ENCODE measurements around the gene MYMK.

MYMK gene

GRCh38 chr9:133536080-133536479 is 11.3 kb upstream of the MYMK start:
- no peak for TF ChIP-seq ARNTL (CRISPR knock-in tag; IDR thresholded peaks at IDR 0.05; ENCODE audit: borderline replicate concordance, low read depth)
- TF ChIP-seq OSR1 (CRISPR knock-in tag; IDR thresholded peaks at IDR 0.05), result no peak
- no peak for TF ChIP-seq ZC3H10 (CRISPR knock-in tag; IDR thresholded peaks at IDR 0.05)
- no peak for TF ChIP-seq ZNF8 (CRISPR knock-in tag; IDR thresholded peaks at IDR 0.05)
- no peak for TF ChIP-seq ESRRG (CRISPR knock-in tag; IDR thresholded peaks at IDR 0.05)
- no peak for TF ChIP-seq ZFP3 (CRISPR knock-in tag; IDR thresholded peaks at IDR 0.05)
- no peak for TF ChIP-seq TCF4 (CRISPR knock-in tag; IDR thresholded peaks at IDR 0.05; ENCODE audit: borderline replicate concordance)
- no peak for TF ChIP-seq TSHZ2 (CRISPR knock-in tag; IDR thresholded peaks at IDR 0.05)
- no peak for TF ChIP-seq ZNF565 (CRISPR knock-in tag; conservative IDR thresholded peaks at IDR 0.05; ENCODE audit: low read depth)
- TF ChIP-seq CSDC2 (CRISPR knock-in tag; IDR thresholded peaks at IDR 0.05), result no peak
- TF ChIP-seq TOX (CRISPR knock-in tag; IDR thresholded peaks at IDR 0.05; ENCODE audit: borderline replicate concordance), result no peak
- TF ChIP-seq POU6F1 (CRISPR knock-in tag; IDR thresholded peaks at IDR 0.05; ENCODE audit: borderline replicate concordance, low read depth), result no peak
- no peak for ATAC-seq

- no peak for TF ChIP-seq ARNTL (CRISPR knock-in tag; IDR thresholded peaks at IDR 0.05; ENCODE audit: borderline replicate concordance, low read depth)
- TF ChIP-seq CSDC2 (CRISPR knock-in tag; IDR thresholded peaks at IDR 0.05), result no peak
- TF ChIP-seq TCF4 (CRISPR knock-in tag; IDR thresholded peaks at IDR 0.05; ENCODE audit: borderline replicate concordance), result no peak
- TF ChIP-seq GLIS3 (CRISPR knock-in tag; IDR thresholded peaks at IDR 0.05), result no peak
- no peak for TF ChIP-seq TSHZ2 (CRISPR knock-in tag; IDR thresholded peaks at IDR 0.05)
- TF ChIP-seq SNAI2 (CRISPR knock-in tag; IDR thresholded peaks at IDR 0.05), result no peak
- TF ChIP-seq ZNF70 (CRISPR knock-in tag; IDR thresholded peaks at IDR 0.05), result no peak
- no peak for TF ChIP-seq ZNF565 (CRISPR knock-in tag; conservative IDR thresholded peaks at IDR 0.05; ENCODE audit: low read depth)
- no peak for ATAC-seq
Measured at GRCh38 chr9:133535306-133535877, 10.6 kb upstream of the MYMK start.

GRCh38 chr9:133534346-133535291 is 9.9 kb upstream of the MYMK start, which contains the start of gene ADAMTSL2:
TSS of gene ADAMTSL2 (plus strand) at chr9:133534704. CDS start at chr9:133536713, 2,009 bp downstream.
- TF ChIP-seq CSDC2 (CRISPR knock-in tag; IDR thresholded peaks at IDR 0.05) (no peak), SNAI2 (CRISPR knock-in tag; IDR thresholded peaks at IDR 0.05) (no peak), ZFP30 (CRISPR knock-in tag; IDR thresholded peaks at IDR 0.05) (no peak)
- peak; percentile 75 for ATAC-seq

GRCh38 chr9:133533857-133534256 is 9.1 kb upstream of the MYMK start:
- ATAC-seq, result peak; percentile 41
- no peak for TF ChIP-seq PATZ1 (CRISPR knock-in tag; IDR thresholded peaks at IDR 0.05; ENCODE audit: borderline replicate concordance)
- TF ChIP-seq TCF4 (CRISPR knock-in tag; IDR thresholded peaks at IDR 0.05; ENCODE audit: borderline replicate concordance), result peak; percentile 90
- TF ChIP-seq BACH2 (CRISPR knock-in tag; IDR thresholded peaks at IDR 0.05; ENCODE audit: borderline replicate concordance), result peak; percentile 30; the same call in 1 of the 2 replicates
- no peak for TF ChIP-seq ARNTL (CRISPR knock-in tag; IDR thresholded peaks at IDR 0.05; ENCODE audit: borderline replicate concordance, low read depth)
- no peak for TF ChIP-seq ZNF8 (CRISPR knock-in tag; IDR thresholded peaks at IDR 0.05)
- TF ChIP-seq OSR1 (CRISPR knock-in tag; IDR thresholded peaks at IDR 0.05), result no peak
- no peak for TF ChIP-seq POU6F1 (CRISPR knock-in tag; IDR thresholded peaks at IDR 0.05; ENCODE audit: borderline replicate concordance, low read depth)
- TF ChIP-seq RARB (CRISPR knock-in tag; IDR thresholded peaks at IDR 0.05), result no peak

All from SK-N-SH treated with all-trans-retinoic acid at 6 μM for 48 hours (cell line).